ENCODE results near the gene CARD19.

CARD19 gene

DNA sequence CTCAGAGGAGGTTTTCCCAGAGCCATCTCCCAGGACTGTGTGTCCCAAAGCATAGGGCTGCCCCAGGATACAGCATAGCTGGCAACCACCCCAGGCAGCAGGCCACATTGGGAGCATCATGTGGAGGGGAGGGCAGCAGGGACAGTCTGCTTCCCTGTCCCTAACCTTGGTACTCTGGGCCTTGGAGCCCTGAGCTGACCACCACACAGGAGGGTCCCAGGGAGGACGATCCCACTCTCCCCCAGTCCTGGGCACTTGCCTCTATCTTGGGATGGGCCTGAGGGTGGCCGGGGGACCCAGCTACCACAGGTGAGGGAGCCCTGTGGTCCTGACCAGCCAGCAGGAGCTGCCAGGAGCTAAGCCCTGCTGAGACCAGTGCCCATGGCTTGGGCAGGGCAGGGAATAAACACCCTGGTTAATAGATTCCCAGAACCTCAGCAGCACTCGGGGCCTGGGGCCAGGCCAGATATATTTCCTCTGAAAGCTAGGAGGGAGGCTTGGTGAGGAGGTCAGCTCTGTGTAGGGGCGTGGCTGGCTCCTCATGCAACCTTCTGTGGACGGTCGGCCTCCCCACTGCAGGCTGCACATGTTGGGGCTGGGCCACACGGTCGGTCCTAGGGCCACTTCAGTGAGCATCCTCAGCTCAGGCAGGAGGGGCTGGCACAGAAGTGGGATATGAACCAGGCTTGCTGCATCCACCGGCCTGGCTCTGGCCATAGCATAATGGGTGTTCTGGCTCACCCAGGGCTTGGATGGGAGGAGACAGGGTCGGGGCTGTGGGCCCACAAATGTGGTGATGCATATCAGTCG lies 33.9 kb downstream of the CARD19 start:
- TF ChIP-seq ZNF274 (IDR thresholded peaks at IDR 0.05; ENCODE audit: low read depth, low read length): no peak
- H3K4me3 ChIP-seq (ENCODE audit: low read length): no peak overlapping the region

DNA sequence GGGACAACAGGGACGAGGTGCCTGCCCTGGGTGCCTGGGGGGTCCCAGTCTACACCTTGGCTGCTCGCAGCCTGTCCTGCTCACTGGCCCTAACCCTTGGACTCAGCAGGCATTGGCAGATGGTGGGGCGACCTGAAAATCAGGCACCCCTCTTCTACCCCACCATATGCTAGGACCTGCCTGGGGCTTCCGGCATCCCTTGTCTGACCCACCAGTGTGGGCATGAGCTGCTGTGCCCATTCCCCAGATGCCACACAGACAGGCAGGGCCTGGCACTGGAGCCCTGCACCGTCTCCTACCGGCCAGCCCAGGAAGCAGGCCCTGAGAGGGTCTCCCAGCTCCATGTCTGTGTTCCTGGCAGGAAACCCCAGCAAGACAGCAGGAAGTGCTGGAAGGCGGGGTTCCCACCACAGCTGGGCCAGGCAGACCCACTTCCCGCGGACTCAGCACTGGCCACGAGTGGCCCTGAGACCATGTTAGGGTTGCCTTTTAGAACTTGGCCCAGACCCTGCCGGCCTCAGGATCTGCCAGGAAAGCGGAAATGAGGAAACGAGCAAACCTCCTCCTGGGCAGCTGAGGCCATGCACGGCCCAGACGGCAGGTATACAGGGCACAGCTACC lies 35.0 kb downstream of the CARD19 start:
- no peak for TF ChIP-seq ZNF274 (IDR thresholded peaks at IDR 0.05; ENCODE audit: low read depth, low read length)
- no peak overlapping the region for H3K4me3 ChIP-seq (ENCODE audit: low read length)

DNA sequence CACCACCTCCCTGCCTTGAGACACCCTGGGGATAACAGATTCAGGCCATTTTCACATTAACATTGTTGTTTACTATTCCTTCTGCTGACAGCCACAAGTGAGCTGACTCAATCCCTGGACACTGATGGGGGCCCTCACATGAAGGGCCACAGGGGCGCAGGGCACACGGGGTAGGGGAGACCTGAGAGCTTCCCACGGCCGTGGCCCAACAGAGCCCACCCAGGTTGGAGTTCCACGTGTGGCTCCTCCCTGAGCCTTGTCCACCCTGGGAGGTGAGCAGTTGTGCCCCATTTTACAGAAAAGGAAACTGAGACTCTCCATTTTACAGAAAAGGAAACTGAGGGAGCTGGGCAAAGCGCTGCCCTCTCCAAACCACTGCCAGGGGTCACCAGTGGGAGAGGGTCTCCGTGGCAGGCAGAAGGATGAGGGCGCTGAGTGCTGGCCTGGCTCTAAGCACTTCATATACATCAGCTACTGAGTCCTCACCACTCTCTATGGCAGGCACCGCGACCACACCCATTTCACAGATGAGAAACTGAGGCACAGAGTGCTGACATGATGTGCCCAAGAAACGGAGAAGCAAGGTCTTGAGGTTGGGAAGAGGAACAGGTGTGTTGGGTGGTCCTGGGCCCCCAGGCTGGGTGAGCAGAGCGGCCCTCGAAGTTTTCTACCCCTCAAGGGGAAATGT lies 35.7 kb downstream of the CARD19 start:
- H3K4me3 ChIP-seq (ENCODE audit: low read length): no peak overlapping the region
- TF ChIP-seq ZNF274 (IDR thresholded peaks at IDR 0.05; ENCODE audit: low read depth, low read length): no peak

DNA sequence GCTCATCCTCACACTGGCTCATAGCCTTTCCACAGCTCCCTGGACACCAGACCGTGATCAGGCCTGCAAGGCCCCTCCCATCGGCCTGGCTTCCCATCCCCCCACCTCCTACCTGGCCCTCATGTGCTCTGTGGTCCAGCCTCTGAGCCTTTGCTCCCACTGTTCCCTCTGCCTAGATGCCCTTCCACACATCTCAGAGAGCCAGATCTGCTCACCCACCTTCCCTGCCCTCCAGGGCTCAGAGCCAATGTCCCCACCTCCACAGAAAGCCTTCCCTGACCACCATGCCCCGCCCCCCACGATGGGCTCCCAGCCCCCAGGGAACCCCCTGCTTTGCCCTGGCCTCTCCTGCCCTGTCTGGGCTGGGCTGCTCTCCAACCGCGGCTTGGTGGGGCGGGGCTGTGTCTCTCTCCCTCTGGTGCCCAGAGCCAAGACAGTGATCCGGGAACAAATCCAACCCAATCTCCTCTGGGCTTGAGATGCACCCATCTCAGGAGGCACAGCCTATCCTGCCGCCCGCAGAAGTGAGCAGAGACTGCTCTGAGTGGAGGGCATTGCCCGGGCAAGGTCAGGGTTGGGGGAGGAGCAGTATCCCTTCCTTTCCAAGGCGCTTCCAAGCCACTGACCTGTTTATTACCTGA lies 36.4 kb downstream of the CARD19 start:
- H3K4me3 ChIP-seq (ENCODE audit: low read length): no peak overlapping the region
- no peak for TF ChIP-seq ZNF274 (IDR thresholded peaks at IDR 0.05; ENCODE audit: low read depth, low read length)

DNA sequence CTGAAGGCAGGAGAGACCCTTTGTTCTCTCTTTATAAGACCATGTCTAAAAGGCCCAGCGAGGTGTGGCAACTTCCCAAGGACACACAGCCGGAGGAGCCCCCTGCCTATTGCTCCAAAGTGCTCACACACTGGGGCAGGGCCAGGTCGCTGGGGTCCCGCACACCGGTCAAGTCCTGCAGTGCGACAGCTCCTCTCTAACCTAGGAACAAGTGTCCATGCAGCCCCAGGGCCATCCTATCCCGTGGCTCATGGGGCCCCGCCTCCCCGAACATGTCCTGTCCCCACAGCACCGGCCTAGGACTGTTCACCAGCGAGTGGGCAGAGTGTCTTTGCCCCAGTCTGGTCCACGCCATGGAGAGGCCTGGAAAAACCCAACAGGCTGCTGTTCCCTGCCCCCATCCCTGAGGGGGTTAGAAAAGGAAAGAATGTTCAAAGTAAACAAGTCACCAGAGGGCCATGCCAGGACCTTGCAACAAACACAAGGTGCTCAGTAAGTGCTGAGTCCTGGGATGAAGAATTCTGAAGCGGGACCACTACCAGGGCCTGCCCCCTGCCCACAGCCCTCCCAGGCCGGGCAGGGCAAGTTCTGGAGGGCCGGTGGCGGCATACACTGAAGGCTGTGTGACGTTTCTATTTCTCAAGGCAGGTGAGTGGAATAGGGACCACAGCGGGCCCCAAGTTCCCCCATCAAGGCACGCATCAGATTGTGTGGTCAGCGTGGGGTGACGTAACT lies 37.1 kb downstream of the CARD19 start:
- peak overlapping the region; percentile 68 for H3K4me3 ChIP-seq (ENCODE audit: low read length)
- no peak for TF ChIP-seq ZNF274 (IDR thresholded peaks at IDR 0.05; ENCODE audit: low read depth, low read length)

DNA sequence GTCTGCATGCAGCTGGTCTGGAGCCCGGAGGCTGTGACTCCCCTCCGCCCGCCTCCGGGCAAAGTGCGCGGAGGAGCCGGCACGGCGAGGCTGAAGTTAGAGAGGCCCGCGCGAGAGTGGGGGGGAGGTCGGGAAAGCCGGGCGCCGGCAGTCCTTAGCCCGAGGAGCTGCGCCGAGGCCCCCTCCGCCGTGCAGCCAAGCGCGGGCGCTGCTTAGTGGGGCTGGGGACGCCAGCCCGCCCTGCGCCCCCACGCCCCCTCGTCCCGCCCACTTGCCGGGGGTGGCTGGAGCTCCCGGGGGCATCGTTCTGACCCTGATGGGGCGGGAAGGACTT lies 37.6 kb downstream of the CARD19 start:
- TF ChIP-seq ZNF274 (IDR thresholded peaks at IDR 0.05; ENCODE audit: low read depth, low read length): no peak
- peak overlapping the region; percentile 68 for H3K4me3 ChIP-seq (ENCODE audit: low read length)

DNA sequence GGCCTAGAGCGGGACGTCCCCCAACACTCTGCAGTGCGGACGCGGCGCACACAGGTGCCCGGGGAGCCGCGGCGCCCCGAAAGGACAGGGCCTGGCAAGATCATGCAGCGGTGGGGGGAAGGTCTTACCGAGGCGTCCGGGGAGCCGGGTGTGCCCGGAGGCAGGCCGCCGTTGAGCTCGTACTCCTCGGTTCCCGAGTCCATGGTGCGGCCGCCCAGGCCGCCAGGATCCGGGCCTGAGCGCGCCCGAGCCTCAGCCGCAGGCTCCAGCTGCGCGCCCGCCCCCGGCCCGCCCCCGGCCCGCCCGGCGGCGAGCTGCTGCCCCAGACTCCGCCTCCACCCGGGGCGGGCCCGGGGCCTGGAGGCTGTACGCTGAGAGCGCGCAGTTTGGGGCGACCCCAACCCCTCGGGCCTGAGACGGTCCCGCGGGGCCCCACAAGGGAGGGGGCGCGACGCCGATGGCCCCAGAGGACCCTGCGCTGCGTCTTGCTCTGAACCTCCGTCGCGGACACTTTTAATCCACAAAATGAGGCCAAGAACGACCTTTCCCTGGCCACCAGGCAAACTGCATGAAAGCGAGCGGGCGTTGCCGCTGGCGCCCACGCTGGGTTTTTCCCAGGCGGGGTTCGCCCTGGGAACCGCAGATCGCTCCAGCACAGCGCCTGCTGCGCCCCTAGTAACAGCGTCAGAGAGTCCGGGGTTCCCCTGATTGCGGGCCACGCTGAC lies 38.2 kb downstream of the CARD19 start, which contains the start of gene NINJ1:
TSS of gene NINJ1 (minus strand) at position 237 of the 725 bp plus-strand sequence. CDS start at position 203, 34 bp downstream.
- TF ChIP-seq ZNF274 (IDR thresholded peaks at IDR 0.05; ENCODE audit: low read depth, low read length): no peak
- H3K4me3 ChIP-seq (ENCODE audit: low read length): peak within 1 kb of the TSS; percentile 68

DNA sequence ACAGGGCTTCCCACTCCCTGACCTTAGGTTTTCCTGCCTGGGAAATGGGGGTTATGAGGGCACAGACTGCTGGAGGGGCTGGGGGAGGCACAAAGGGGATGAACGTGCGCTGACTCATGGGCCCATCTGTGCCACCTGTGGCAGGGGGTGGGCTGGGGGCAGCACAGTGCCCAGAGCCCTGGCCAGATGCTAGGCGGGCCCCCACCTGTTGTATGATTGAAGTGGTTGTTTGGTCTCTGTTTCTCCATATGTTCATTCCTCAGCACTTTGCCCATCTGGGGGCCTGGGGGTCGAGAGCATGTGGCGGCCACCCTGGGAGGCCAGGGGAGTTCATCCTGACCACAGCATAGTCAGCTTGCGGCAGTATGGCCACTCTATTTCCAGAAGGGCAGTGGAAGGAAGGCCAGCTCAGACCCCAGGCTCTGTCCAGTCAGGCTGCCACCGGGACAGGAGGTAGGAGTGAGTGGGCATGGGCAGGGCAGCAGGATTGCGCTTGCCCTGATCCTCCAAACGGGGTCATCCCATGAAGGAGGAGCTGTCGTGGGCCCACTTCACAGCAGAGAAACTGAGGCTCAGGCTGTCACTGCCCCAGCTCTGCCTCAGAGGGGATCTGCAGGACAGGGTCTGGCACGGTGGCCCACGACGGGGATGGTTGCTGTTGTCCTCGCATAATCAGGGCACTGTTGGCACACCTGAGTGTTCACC lies 38.9 kb downstream of the CARD19 start:
- peak overlapping the region; percentile 68; the same call in 1 of the 2 replicates for H3K4me3 ChIP-seq (ENCODE audit: low read length)
- no peak for TF ChIP-seq ZNF274 (IDR thresholded peaks at IDR 0.05; ENCODE audit: low read depth, low read length)

DNA sequence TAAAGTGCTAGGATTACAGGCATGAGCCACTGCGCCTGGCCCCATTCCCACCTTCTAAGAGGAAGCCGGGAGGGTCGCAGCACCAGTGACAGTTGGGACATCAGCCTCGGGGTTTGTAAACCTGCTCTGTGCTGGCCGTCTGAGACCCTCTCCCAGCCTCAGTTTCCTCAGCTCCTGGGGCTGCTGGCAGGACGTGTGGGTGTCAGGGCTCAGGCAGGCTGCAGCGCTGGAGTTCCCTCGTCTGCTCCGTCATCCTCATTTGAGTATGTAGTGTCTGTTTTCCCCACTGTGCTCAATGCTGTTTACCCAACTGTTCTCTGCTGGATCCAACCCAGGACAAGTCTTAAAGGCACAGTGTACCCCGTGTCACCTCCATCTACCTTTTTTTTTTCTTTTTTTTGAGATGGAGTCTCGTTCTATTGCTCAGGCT lies 40.0 kb downstream of the CARD19 start:
- TF ChIP-seq ZNF274 (IDR thresholded peaks at IDR 0.05; ENCODE audit: low read depth, low read length): no peak
- no peak overlapping the region for H3K4me3 ChIP-seq (ENCODE audit: low read length)

DNA sequence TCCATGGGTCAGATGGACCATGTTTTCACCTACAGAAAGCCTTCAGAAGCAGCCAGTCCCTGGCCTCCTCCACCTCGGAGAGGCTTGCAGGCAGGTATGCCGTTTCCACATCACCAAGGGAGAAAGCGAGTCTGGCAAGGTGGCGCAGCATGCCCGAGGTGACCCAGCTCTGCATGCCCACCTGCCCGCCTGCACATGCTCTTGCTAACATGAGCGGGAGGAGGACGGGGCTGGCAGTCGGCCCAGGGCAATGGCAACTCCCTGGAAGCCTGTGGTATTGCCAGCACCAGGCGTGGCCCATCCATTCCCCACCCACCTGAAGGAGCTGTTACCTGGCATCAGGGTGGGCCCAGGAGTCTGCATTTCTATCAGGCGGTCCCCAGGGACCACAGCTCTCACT lies 41.3 kb downstream of the CARD19 start:
- TF ChIP-seq ZNF274 (IDR thresholded peaks at IDR 0.05; ENCODE audit: low read depth, low read length): no peak
- H3K4me3 ChIP-seq (ENCODE audit: low read length): no peak overlapping the region

DNA sequence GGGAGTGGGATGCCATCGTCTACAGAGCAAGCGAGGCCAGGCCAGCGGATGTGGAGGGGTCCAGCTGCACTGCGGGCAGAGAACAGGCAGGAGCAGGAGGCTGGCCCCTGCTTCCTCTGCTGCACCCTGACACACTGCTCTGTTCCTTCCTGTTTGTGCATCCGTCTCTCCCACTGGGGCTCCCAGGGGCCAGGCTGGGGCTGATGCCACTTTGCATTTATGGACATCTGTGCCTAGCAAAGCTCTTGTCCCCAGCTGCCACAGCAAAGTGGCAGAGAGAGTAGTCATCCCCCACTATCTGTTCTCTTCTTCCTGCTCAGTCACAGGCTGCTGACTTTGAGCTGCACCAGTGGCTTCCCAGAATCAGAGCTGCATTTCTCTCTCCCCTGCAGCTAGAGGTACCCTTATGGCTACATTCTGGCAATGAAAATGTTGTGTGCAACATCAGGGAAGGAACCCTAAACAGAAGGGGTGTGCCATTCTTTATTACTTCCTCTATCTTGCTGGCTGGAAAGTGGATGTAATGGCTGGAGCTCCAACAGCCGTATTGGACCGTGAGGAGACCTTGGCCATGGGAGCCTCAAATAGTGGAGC lies 42.3 kb downstream of the CARD19 start:
- TF ChIP-seq ZNF274 (IDR thresholded peaks at IDR 0.05; ENCODE audit: low read depth, low read length): no peak
- H3K4me3 ChIP-seq (ENCODE audit: low read length): no peak overlapping the region

Data from GM08714 (cell line).